Prostate gland (tissue), 2 donors: ENCODE data around the gene DIS3L2.

Experiments
- POLR2A ChIP-seq: fragments of 450-650 bp; IDR thresholded peaks from one replicate; pipeline ENCODE4 v1.6.1; 2016; ENCODE audit warnings: antibody characterized with exemption, mild to moderate bottlenecking
- POLR2AphosphoS5 ChIP-seq: sonication (generic); formaldehyde crosslinking; IDR thresholded peaks from one replicate; pipeline ENCODE4 v1.6.1; 2017; ENCODE audit warnings: antibody characterized with exemption
- TF ChIP-seq, protein P1 (sequence below), 4 experiments: fragments of 200-600 bp in 2 of 4; fragments of 450-650 bp in 2 of 4; sonication (generic) in 2 of 4; IDR thresholded peaks; 1 replicate in 3 of 4; 2 replicates in 1 of 4; pipeline ENCODE4 v1.5.1; 2016 to 2019; ENCODE audit warnings: antibody characterized with exemption in 4 of 4, mild to moderate bottlenecking in 2 of 4, moderate library complexity in 2 of 4

DNA sequence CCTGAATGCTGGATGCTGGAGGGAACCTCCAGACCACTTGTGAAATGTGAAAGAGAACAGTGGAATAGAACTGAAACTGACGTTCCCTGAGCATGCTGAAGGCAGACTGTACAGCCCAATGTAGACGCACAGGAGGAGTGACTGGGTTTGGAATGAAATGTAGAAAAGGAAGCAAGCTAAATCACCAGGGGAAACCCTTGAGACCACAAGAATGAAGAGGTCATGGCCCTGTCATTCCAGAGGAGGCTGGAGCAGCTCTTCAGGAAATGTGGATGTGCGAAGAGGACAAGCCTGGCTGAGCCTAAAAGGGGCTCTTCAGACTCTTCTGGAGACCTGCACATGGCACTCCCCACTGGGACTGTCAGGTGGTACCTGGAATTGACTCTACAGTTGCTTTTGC lies 298.6 kb downstream of the DIS3L2 start:
- TF ChIP-seq, protein P1, sequence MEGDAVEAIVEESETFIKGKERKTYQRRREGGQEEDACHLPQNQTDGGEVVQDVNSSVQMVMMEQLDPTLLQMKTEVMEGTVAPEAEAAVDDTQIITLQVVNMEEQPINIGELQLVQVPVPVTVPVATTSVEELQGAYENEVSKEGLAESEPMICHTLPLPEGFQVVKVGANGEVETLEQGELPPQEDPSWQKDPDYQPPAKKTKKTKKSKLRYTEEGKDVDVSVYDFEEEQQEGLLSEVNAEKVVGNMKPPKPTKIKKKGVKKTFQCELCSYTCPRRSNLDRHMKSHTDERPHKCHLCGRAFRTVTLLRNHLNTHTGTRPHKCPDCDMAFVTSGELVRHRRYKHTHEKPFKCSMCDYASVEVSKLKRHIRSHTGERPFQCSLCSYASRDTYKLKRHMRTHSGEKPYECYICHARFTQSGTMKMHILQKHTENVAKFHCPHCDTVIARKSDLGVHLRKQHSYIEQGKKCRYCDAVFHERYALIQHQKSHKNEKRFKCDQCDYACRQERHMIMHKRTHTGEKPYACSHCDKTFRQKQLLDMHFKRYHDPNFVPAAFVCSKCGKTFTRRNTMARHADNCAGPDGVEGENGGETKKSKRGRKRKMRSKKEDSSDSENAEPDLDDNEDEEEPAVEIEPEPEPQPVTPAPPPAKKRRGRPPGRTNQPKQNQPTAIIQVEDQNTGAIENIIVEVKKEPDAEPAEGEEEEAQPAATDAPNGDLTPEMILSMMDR (IDR thresholded peaks at IDR 0.05) = no peak
- TF ChIP-seq POLR2A (no peak), POLR2AphosphoS5 (no peak)
